Right atrium auricular region (tissue), 2 donors: ENCODE results near the gene SRD5A3. TPM values are rescaled to one million over a fixed set of nuclear protein-coding genes. Genes with fewer than 3 reads are reported as not detected.

Experiments
- DNase-seq: peaks from one replicate; pipeline ENCODE4 v3.0.0-alpha.2; 2019; ENCODE audit warnings: low spot score
- H3K27ac ChIP-seq, 2 donors: fragments of 200-600 bp; sonication (generic); 1 replicate in 1 of 2; 2 replicates in 1 of 2; pipeline ENCODE4 v1.5.1; 2016 to 2019
- H3K27me3 ChIP-seq, 2 donors: fragments of 200-600 bp; sonication (generic); one replicate each; pipeline versions ENCODE4 v1.5.1 to v1.6.0; 2017 to 2019
- H3K36me3 ChIP-seq: fragments of 200-600 bp; sonication (generic); one replicate; pipeline ENCODE4 v1.5.1; 2016
- H3K4me1 ChIP-seq, 2 donors: fragments of 200-600 bp; sonication (generic); one replicate each; pipeline versions ENCODE4 v1.5.1 to v1.6.0; 2017 to 2019
- H3K4me3 ChIP-seq, 2 donors: fragments of 200-600 bp; sonication (generic); 1 replicate in 1 of 2; 2 replicates in 1 of 2; pipeline ENCODE4 v1.5.1; 2017 to 2019; ENCODE audit warnings: mild to moderate bottlenecking in 1 of 2, moderate library complexity in 1 of 2
- H3K9me3 ChIP-seq, 2 donors: fragments of 200-600 bp; sonication (generic); one replicate each; pipeline ENCODE4 v1.5.1; 2019
- CTCF ChIP-seq, 2 donors: fragments of 200-600 bp; sonication (generic); IDR thresholded peaks; one replicate each; pipeline ENCODE4 v1.5.1; 2019; ENCODE audit warnings: antibody characterized with exemption in 2 of 2
- total RNA-seq, 2 donors: library from RNA; depleted of rRNA; stranded (reverse); fragments of >200 nt; gene quantifications; one replicate each; pipeline ENCODE4 v1.1.0, GENCODE V29; 2016

Gene SRD5A3
- total RNA-seq, 2 donors from 2014 or later: 6.0 to 8.3 TPM

GRCh38 chr4:55416176-55416575 is 70.1 kb downstream of the SRD5A3 start:
- peaks cover 55% of the 10 kb centered on the region for H3K36me3 ChIP-seq
- no peak for TF ChIP-seq CTCF (IDR thresholded peaks at IDR 0.05)
- DNase-seq: no peak
- no peaks in the 10 kb centered on the region for H3K27me3 ChIP-seq
- H3K27ac ChIP-seq: no peak overlapping the region
- H3K4me1 ChIP-seq: no peaks in the 10 kb centered on the region
- H3K4me3 ChIP-seq: no peak overlapping the region
- no peaks in the 10 kb centered on the region for H3K9me3 ChIP-seq

Other genes with a start within 250 kb of the SRD5A3 start
- gene KDR, start 220.6 kb upstream of the SRD5A3 start, total RNA-seq: 10 to 100 TPM; 32.5 to 52.9 TPM
- gene TMEM165, start 49.7 kb downstream of the SRD5A3 start, total RNA-seq: 10 to 100 TPM; 75.5 to 90.1 TPM
- 10 to 100 TPM; 29.8 to 33.2 TPM for gene CLOCK, start 200.7 kb downstream of the SRD5A3 start, total RNA-seq
- gene PDCL2, start 246.0 kb downstream of the SRD5A3 start, total RNA-seq: not detected